Neuronal stem cell (in vitro differentiated cells): ENCODE results near the gene JAKMIP2. TPM values are rescaled to one million over a fixed set of nuclear protein-coding genes. Genes with fewer than 3 reads are reported as not detected.
"Not testable (repeated sequence)": the region's sequence is repeated elsewhere in the genome, so short reads cannot be mapped to it uniquely, and the experiment has no call there.

Experiments
- DNase-seq: peaks from one replicate; pipeline ENCODE4 v3.0.0-alpha.2; 2013; ENCODE audit warnings: low spot score
- H2AFZ ChIP-seq: one replicate; pipeline ENCODE4 v1.6.1; 2013; ENCODE audit warnings: mild to moderate bottlenecking, low read length, inconsistent platforms
- H2AK5ac ChIP-seq: 2 replicates; pipeline ENCODE4 v1.6.1; 2013; ENCODE audit warnings: low read depth, mild to moderate bottlenecking, inconsistent platforms, low read length, moderate library complexity, mixed read lengths
- H2BK120ac ChIP-seq: 2 replicates; pipeline ENCODE4 v1.6.1; 2013; ENCODE audit warnings: low read depth, mild to moderate bottlenecking, inconsistent platforms, low read length, moderate library complexity, mixed read lengths
- H2BK12ac ChIP-seq: one replicate; pipeline ENCODE4 v1.6.1; 2013; ENCODE audit warnings: low read length, inconsistent platforms
- H2BK15ac ChIP-seq: 2 replicates; pipeline ENCODE4 v1.6.1; 2013; ENCODE audit warnings: mild to moderate bottlenecking, low read length, inconsistent platforms, mixed read lengths
- H2BK5ac ChIP-seq: one replicate; pipeline ENCODE4 v1.6.1; 2013; ENCODE audit warnings: inconsistent platforms, mild to moderate bottlenecking, low read length, moderate library complexity
- H3K14ac ChIP-seq: one replicate; pipeline ENCODE4 v1.6.1; 2013; ENCODE audit warnings: low read length, inconsistent platforms
- H3K18ac ChIP-seq: 2 replicates; pipeline ENCODE4 v1.6.1; 2013; ENCODE audit warnings: low read length, inconsistent platforms
- H3K23ac ChIP-seq: 2 replicates; pipeline ENCODE4 v1.6.1; 2013; ENCODE audit warnings: low read depth, mild to moderate bottlenecking, mixed read lengths, low read length, inconsistent platforms; ENCODE audit not compliant: poor library complexity
- H3K27ac ChIP-seq: replicated peaks from 3 replicates; pipeline ENCODE4 v1.5.1; 2013; ENCODE audit warnings: low read length, inconsistent platforms
- H3K27me3 ChIP-seq, 3 experiments: 2 replicates each; pipeline ENCODE4 v1.6.1; 2013; ENCODE audit warnings: low read length in 3 of 3, mild to moderate bottlenecking in 2 of 3, inconsistent platforms in 1 of 3, low read depth in 1 of 3, mixed read lengths in 1 of 3, moderate library complexity in 1 of 3; ENCODE audit not compliant: control insufficient read depth in 3 of 3, insufficient read depth in 3 of 3
- H3K36me3 ChIP-seq, 2 donors: replicated peaks in 1 of 2; 2 replicates each; pipeline ENCODE4 v1.6.1; 2013; ENCODE audit warnings: low read length in 2 of 2; ENCODE audit not compliant: control insufficient read depth in 2 of 2, insufficient read depth in 2 of 2
- H3K4ac ChIP-seq: 2 replicates; pipeline ENCODE4 v1.6.1; 2013; ENCODE audit warnings: inconsistent platforms, mild to moderate bottlenecking, low read length, moderate library complexity
- H3K4me1 ChIP-seq, 2 donors: 1 replicate in 1 of 2; 2 replicates in 1 of 2; pipeline ENCODE4 v1.6.1; 2013; ENCODE audit warnings: low read length in 2 of 2, low read depth in 1 of 2; ENCODE audit not compliant: control insufficient read depth in 2 of 2, insufficient read depth in 1 of 2
- H3K4me2 ChIP-seq: one replicate; pipeline ENCODE4 v1.6.1; 2013; ENCODE audit warnings: mild to moderate bottlenecking, low read length, inconsistent platforms; ENCODE audit not compliant: insufficient read depth, poor library complexity, severe bottlenecking
- H3K4me3 ChIP-seq, 2 donors: 2 replicates each; pipeline ENCODE4 v1.5.1; 2013; ENCODE audit warnings: low read length in 2 of 2, mild to moderate bottlenecking in 2 of 2, inconsistent platforms in 1 of 2, moderate library complexity in 1 of 2
- H3K79me1 ChIP-seq: one replicate; pipeline ENCODE4 v1.6.1; 2013; ENCODE audit warnings: low read depth, mild to moderate bottlenecking, inconsistent platforms, low read length, moderate library complexity
- H3K9ac ChIP-seq: one replicate; pipeline ENCODE4 v1.6.1; 2013; ENCODE audit warnings: mild to moderate bottlenecking, low read depth, low read length, inconsistent platforms; ENCODE audit not compliant: poor library complexity
- H3K9me3 ChIP-seq, 2 donors: replicated peaks in 1 of 2; 2 replicates each; pipeline versions ENCODE3 to v1.6.1; 2013; ENCODE audit warnings: low read length in 2 of 2, mild to moderate bottlenecking in 2 of 2, inconsistent platforms in 1 of 2, low read depth in 1 of 2, mixed read lengths in 1 of 2, moderate library complexity in 1 of 2; ENCODE audit not compliant: control insufficient read depth in 2 of 2, insufficient read depth in 1 of 2
- H4K8ac ChIP-seq: one replicate; pipeline ENCODE4 v1.6.1; 2013; ENCODE audit warnings: low read depth, mild to moderate bottlenecking, inconsistent platforms, low read length, moderate library complexity
- H4K91ac ChIP-seq: one replicate; pipeline ENCODE4 v1.6.1; 2013; ENCODE audit warnings: low read length, low read depth, mild to moderate bottlenecking, inconsistent platforms; ENCODE audit not compliant: poor library complexity
- WGBS, 2 donors: extraction: QIAGEN DNeasy Blood & Tissue Kit; methylation state at CpG; one replicate each; pipeline ENCODE4 v1.1.7; 2013; ENCODE audit warnings: missing lambda C conversion rate in 2 of 2, mixed read lengths in 1 of 2; ENCODE audit not compliant: insufficient read length in 2 of 2, insufficient replicate concordance in 1 of 2; ENCODE audit errors: extremely low coverage in 2 of 2; 5-methylcytosine and 5-hydroxymethylcytosine counted together
- polyA plus RNA-seq, 2 experiments: library from polyadenylated mRNA; stranded (reverse); fragments of 200-250 nt; gene quantifications; one replicate each; pipeline ENCODE4 v1.2.3, GENCODE V29; 2013

JAKMIP2 gene
- polyA plus RNA-seq (2013, experiment 1 of 2) = 32.6 TPM
- polyA plus RNA-seq (2013, experiment 2 of 2) = 33.8 TPM

DNA sequence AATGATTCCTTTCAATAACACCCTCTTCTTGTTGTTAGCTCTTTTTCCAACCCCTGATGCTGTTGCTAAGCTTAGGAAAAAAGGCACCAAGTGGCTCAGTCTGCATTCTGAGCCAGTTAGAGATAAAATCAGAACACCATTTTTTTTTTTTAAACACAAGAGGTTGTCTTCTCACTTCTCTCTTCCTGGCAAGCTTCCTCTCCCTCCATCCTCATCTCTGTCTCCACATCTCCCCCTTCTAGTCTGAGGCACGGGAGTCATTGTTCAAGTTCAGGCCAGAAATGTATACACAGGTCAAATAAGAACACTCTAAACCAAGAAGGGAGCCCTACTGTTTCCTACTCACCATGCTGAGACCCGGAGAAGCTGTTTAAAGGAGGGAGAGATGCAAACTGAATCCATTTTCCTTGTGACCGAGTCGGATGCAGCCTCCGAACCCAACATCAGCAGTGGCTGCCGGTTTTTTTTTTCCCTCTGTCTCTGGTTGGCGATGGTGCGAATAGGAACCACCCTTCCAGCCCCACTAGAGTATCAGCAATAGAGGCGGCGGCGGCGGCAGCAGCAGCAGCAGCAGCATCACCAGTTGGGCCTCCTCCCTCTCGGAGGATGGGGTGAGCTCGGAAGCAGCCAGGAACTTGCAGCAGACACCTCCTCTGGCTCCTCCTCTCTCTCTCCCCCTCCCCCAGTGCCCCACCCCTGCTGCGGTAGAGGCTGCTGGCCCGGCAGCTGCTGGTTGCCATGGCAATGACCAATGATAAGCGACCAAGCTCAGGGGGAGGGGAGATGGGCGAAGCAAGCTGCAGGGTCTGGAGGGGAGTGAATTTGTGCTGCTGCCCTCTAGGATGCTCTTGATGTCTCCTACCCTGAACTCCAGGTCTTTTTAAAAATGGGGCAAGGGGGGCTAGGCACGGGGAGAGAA, at the start of gene JAKMIP2:
TSS of gene JAKMIP2 (minus strand) at position 619 of the 919 bp plus-strand sequence. CDS start 110,922 bp downstream, outside the sequence.
- H3K18ac ChIP-seq = peak within 1 kb of the TSS; percentile 56
- H3K27me3 ChIP-seq = no peaks in the 10 kb centered on the region
- peak within 1 kb of the TSS; percentile 88 for H2AFZ ChIP-seq

DNA sequence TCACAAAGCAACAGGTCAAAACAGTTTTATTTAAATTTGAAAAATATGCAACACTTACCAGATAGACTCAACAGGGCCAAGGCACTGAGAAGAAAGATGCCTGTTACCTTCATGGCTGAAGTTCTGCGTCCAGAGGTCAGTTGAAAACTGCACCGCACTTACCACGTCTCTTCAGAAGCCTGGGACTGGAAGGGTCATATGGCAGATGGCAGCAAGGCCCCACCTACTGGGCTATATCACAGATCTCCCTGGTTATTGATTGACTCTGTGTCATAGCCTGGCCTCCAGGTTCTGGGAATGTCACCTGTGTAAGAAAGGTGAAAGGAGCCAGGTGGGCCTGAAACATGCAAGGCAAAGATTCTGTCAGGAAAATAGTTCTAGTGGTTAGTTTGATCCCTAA, 48.9 kb upstream of the JAKMIP2 start, which contains the start of gene SPINK1:
TSS of gene SPINK1 (minus strand) at position 207 of the 400 bp plus-strand sequence. CDS start at position 113, 94 bp downstream.
- Histone ChIP-seq H2BK5ac (no peak within 1 kb of the TSS), H2BK15ac (no peak within 1 kb of the TSS), H2AFZ (no peak within 1 kb of the TSS), H2BK12ac (no peak within 1 kb of the TSS), H3K27ac (no peak within 1 kb of the TSS), H4K8ac (no peak within 1 kb of the TSS), H4K91ac (no peak within 1 kb of the TSS), H3K4me1 (no peaks in the 10 kb centered on the region), H3K23ac (no peak within 1 kb of the TSS), H3K14ac (no peak within 1 kb of the TSS), H3K27me3 (peaks cover 0 to 19% (median 0%) of the 10 kb centered on the region in 3 experiments), H3K4ac (no peak within 1 kb of the TSS), H3K4me3 (no peak within 1 kb of the TSS), H2BK120ac (no peak within 1 kb of the TSS), H3K79me1 (no peaks in the 10 kb centered on the region), H2AK5ac (no peak within 1 kb of the TSS), H3K9me3 (no peaks in the 10 kb centered on the region), H3K9ac (no peak within 1 kb of the TSS), H3K4me2 (no peak within 1 kb of the TSS), H3K18ac (no peak within 1 kb of the TSS), H3K36me3 (no peaks in the 10 kb centered on the region)
- WGBS, 2 donors = no CpG with 5 or more reads among the region's 3 CpGs
- no peak for DNase-seq

More for the DNA sequence above, at the start of gene JAKMIP2:
- H2BK15ac ChIP-seq = no peak within 1 kb of the TSS
- no peaks in the 10 kb centered on the region for H3K79me1 ChIP-seq
- DNase-seq = peak; percentile 97
- H4K8ac ChIP-seq = no peak within 1 kb of the TSS
- peak within 1 kb of the TSS; percentile 64 to 81 for H3K4me3 ChIP-seq
- H3K4me2 ChIP-seq = peak within 1 kb of the TSS; percentile 66
- no peak within 1 kb of the TSS for H2BK5ac ChIP-seq
- no peak within 1 kb of the TSS for H3K4ac ChIP-seq
- H3K36me3 ChIP-seq = no peaks in the 10 kb centered on the region
- H4K91ac ChIP-seq = no peak within 1 kb of the TSS
- no peak within 1 kb of the TSS for H3K9ac ChIP-seq
- no peak within 1 kb of the TSS for H3K23ac ChIP-seq
- H3K4me1 ChIP-seq = peaks cover 2 to 12% of the 10 kb centered on the region in 2 donors
- H2BK120ac ChIP-seq = no peak within 1 kb of the TSS
- H3K27ac ChIP-seq = peak within 1 kb of the TSS; percentile 94
- H2AK5ac ChIP-seq = no peak within 1 kb of the TSS
- WGBS, 2 donors = no CpG with 5 or more reads among the region's 19 CpGs
- no peaks in the 10 kb centered on the region for H3K9me3 ChIP-seq
- H2BK12ac ChIP-seq = no peak within 1 kb of the TSS
- no peak within 1 kb of the TSS for H3K14ac ChIP-seq

DNA sequence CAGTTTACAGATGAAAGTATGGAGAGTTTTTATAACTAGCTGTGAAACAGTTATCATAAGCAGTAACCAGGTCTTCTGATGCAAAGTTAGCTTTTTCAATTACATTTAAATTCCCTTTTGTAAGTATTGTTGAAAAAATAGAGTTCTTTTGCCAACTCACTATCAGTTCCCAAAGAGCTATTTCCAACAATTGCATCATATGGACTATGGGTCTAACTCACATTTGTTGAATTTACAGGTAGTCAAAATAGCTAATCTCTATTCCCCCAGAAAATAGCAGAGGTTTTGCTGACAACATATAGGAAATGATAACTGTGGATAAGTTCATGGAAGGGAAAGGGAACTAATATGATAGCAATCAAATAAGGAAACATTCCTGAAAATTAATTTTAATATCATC, 47.5 kb upstream of the JAKMIP2 start:
- Histone ChIP-seq H2BK5ac (no peak overlapping the region), H3K36me3 (no peaks in the 10 kb centered on the region), H3K27ac (no peak overlapping the region), H3K4me3 (no peak overlapping the region), H3K14ac (no peak overlapping the region), H3K9me3 (no peaks in the 10 kb centered on the region), H3K4me1 (no peaks in the 10 kb centered on the region), H4K8ac (no peak overlapping the region), H3K4ac (no peak overlapping the region), H2BK15ac (no peak overlapping the region), H3K23ac (no peak overlapping the region), H3K9ac (no peak overlapping the region), H2BK120ac (no peak overlapping the region), H2BK12ac (no peak overlapping the region), H2AFZ (no peak overlapping the region), H3K27me3 (peaks cover 0 to 15% (median 0%) of the 10 kb centered on the region in 3 experiments), H3K4me2 (no peak overlapping the region), H3K18ac (no peak overlapping the region), H3K79me1 (no peaks in the 10 kb centered on the region), H2AK5ac (no peak overlapping the region), H4K91ac (no peak overlapping the region)
- DNase-seq = no peak

DNA sequence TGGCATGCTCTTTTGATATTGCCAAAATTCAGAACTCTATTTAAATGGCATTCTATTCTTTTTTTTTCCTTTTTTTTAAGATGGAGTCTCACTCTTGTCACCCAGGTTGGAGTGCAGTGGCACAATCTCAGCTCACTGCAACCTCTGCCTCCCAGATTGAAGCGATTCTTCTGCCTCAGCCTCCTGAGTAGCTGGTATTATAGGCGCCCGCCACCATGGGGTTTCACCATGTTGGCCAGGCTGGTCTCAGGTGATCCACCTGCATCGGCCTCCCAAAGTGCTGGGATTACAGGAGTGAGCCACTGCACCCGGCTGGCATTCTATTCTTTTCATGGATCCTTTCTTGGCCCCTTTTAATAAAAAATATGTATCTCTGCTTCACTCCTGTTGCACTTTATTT, 44.5 kb upstream of the JAKMIP2 start:
- H3K23ac ChIP-seq, H3K14ac ChIP-seq, H2AFZ ChIP-seq, H2BK12ac ChIP-seq, H3K4me3 ChIP-seq, DNase-seq, H3K9me3 ChIP-seq, H3K9ac ChIP-seq, H2BK120ac ChIP-seq, H3K36me3 ChIP-seq, H3K27ac ChIP-seq, H2BK15ac ChIP-seq, H3K4me2 ChIP-seq, H4K8ac ChIP-seq, H3K18ac ChIP-seq, H3K4ac ChIP-seq, H2BK5ac ChIP-seq, H3K27me3 ChIP-seq, H3K4me1 ChIP-seq, H3K79me1 ChIP-seq, H2AK5ac ChIP-seq, H4K91ac ChIP-seq: not testable (repeated sequence)
- no CpG with 5 or more reads among the region's 5 CpGs for WGBS, 2 donors
